Activated CD4-positive, alpha-beta T cell treated with anti-CD3 and anti-CD28 coated beads, Interleukin-10, Interleukin-2, amounts not matched to agents 100 ng/mL and 50 ng/mL, durations not matched to agents 16 hours and 8 hours (primary cell): ENCODE data around the gene ASCC3.
"Not testable (repeated sequence)": the region's sequence is repeated elsewhere in the genome, so short reads cannot be mapped to it uniquely, and the experiment has no call there.

Experiments
- DNase-seq: peaks from one replicate; pipeline ENCODE4 v3.0.0-alpha.2; 2020

The ASCC3 gene

GRCh38 chr6:100880853-100881706, at the start of gene ASCC3:
Gene ASCC3, minus strand, starts transcription at chr6:100881329. Its CDS starts 13,332 bp downstream, at chr6:100867997.
- peak; percentile 96 for DNase-seq

GRCh38 chr6:100925749-100926148, 44.6 kb upstream of the ASCC3 start:
- DNase-seq, result no peak

GRCh38 chr6:100924534-100925227, 43.6 kb upstream of the ASCC3 start:
- DNase-seq, result no peak

- DNase-seq, result no peak
Observed at GRCh38 chr6:100923481-100924165, 42.5 kb upstream of the ASCC3 start.

GRCh38 chr6:100920028-100920605, 39.0 kb upstream of the ASCC3 start:
- no peak for DNase-seq

GRCh38 chr6:100918152-100918551, 37.0 kb upstream of the ASCC3 start:
- no peak for DNase-seq

- no peak for DNase-seq
Observed at GRCh38 chr6:100915876-100916275, 34.7 kb upstream of the ASCC3 start.

GRCh38 chr6:100913400-100914276, 32.5 kb upstream of the ASCC3 start:
- DNase-seq, result no peak

GRCh38 chr6:100906325-100906724, 25.2 kb upstream of the ASCC3 start:
- DNase-seq, result no peak

GRCh38 chr6:100905067-100905466, 23.9 kb upstream of the ASCC3 start:
- no peak for DNase-seq

- no peak for DNase-seq
Observed at GRCh38 chr6:100904316-100904715, 23.2 kb upstream of the ASCC3 start.

- DNase-seq, result no peak
Observed at GRCh38 chr6:100901582-100901981, 20.5 kb upstream of the ASCC3 start.

GRCh38 chr6:100899202-100899601, 18.1 kb upstream of the ASCC3 start:
- no peak for DNase-seq

- no peak for DNase-seq
Observed at GRCh38 chr6:100897671-100898070, 16.5 kb upstream of the ASCC3 start.

GRCh38 chr6:100893743-100894142, 12.6 kb upstream of the ASCC3 start:
- DNase-seq, result no peak

- DNase-seq, result no peak
Observed at GRCh38 chr6:100892693-100893092, 11.6 kb upstream of the ASCC3 start.

GRCh38 chr6:100892116-100892515, 11.0 kb upstream of the ASCC3 start:
- DNase-seq, result no peak

GRCh38 chr6:100891079-100891478, 9.9 kb upstream of the ASCC3 start:
- no peak for DNase-seq

- DNase-seq, result not testable (repeated sequence)
Observed at GRCh38 chr6:100890646-100891045, 9.5 kb upstream of the ASCC3 start.

GRCh38 chr6:100889351-100889750, 8.2 kb upstream of the ASCC3 start:
- no peak for DNase-seq

GRCh38 chr6:100886076-100886475, 4.9 kb upstream of the ASCC3 start:
- DNase-seq, result no peak

- DNase-seq, result no peak
Observed at GRCh38 chr6:100883347-100883746, 2.2 kb upstream of the ASCC3 start.
